HepG2 (cell line): Measurements from ENCODE around the gene MXRA8. TPM values are rescaled to one million over a fixed set of nuclear protein-coding genes. Genes with fewer than 3 reads are reported as not detected.

Source experiments
- PHF8 ChIP-seq: sonication (generic); formaldehyde crosslinking; IDR thresholded peaks from 2 replicates; pipeline ENCODE4 v1.5.0; 2020; ENCODE audit warnings: missing genetic modification reagents
- SOX6 ChIP-seq, 2 experiments: fragments of 450-650 bp in 1 of 2; sonication (generic) in 1 of 2; formaldehyde crosslinking in 1 of 2; IDR thresholded peaks; 2 replicates each; pipeline versions ENCODE4 v1.4.0 to v1.6.1; 2017 to 2020; ENCODE audit warnings: antibody characterized with exemption in 1 of 2, mild to moderate bottlenecking in 1 of 2, missing genetic modification reagents in 1 of 2
- SPEN ChIP-seq: sonication (generic); formaldehyde crosslinking; IDR thresholded peaks from 2 replicates; pipeline ENCODE4 v1.5.1; 2020; ENCODE audit warnings: low read depth, mild to moderate bottlenecking, missing genetic modification reagents
- ZFYVE20 ChIP-seq: sonication (generic); formaldehyde crosslinking; IDR thresholded peaks from 2 replicates; pipeline ENCODE4 v1.8.0; 2023; ENCODE audit warnings: low read depth, mild to moderate bottlenecking, moderate library complexity, missing genetic modification reagents, borderline replicate concordance
- ZNF225 ChIP-seq: sonication (generic); formaldehyde crosslinking; IDR thresholded peaks from 2 replicates; pipeline ENCODE4 v1.4.0; 2020; ENCODE audit warnings: mild to moderate bottlenecking, missing genetic modification reagents
- ZNF484 ChIP-seq: sonication (generic); formaldehyde crosslinking; IDR thresholded peaks from 2 replicates; pipeline ENCODE4 v1.5.1; 2020; ENCODE audit warnings: mild to moderate bottlenecking, low read depth, missing genetic modification reagents, borderline replicate concordance
- ZSCAN31 ChIP-seq: sonication (generic); formaldehyde crosslinking; IDR thresholded peaks from 2 replicates; pipeline ENCODE4 v1.5.0; 2020; ENCODE audit warnings: low read depth, mild to moderate bottlenecking, missing genetic modification reagents
- polyA plus RNA-seq, 8 experiments: library from polyadenylated mRNA; depleted of rRNA in 3 of 8; stranded (reverse) in 7 of 8; unstranded in 1 of 8; fragments of >200 nt; fragmentation: Illumina TruSeq in 4 of 8; extraction: Trizol in 4 of 8; gene quantifications; 2 replicates each; pipeline versions ENCODE4 v1.2.1 to v1.2.3, GENCODE V29; 2011 to 2016; ENCODE audit warnings: low read depth in 4 of 8, missing spikeins in 1 of 8, mixed read lengths in 1 of 8; ENCODE audit not compliant: insufficient read depth in 1 of 8
- total RNA-seq, 5 experiments: library from RNA; depleted of rRNA; stranded (reverse); fragments of >200 nt; fragmentation: Illumina TruSeq; extraction: Trizol; gene quantifications; 2 replicates each; pipeline ENCODE4 v1.2.3, GENCODE V29; 2016; ENCODE audit warnings: low read depth in 1 of 5
- TF ChIP-seq, protein P1 (sequence below): sonication (generic); formaldehyde crosslinking; IDR thresholded peaks from 2 replicates; pipeline ENCODE4 v1.5.1; 2020; ENCODE audit warnings: mild to moderate bottlenecking, missing genetic modification reagents, borderline replicate concordance
- TF ChIP-seq, protein P2 (sequence below): sonication (generic); formaldehyde crosslinking; IDR thresholded peaks from 2 replicates; pipeline ENCODE4 v1.5.0; 2020; ENCODE audit warnings: mild to moderate bottlenecking, missing genetic modification reagents, borderline replicate concordance
- TF ChIP-seq, protein P3 (sequence below), 2 experiments: sonication (generic) in 1 of 2; formaldehyde crosslinking in 1 of 2; IDR thresholded peaks; 2 replicates each; pipeline versions ENCODE4 v1.4.0 to v1.6.1; 2018 to 2020; ENCODE audit warnings: missing genetic modification reagents in 2 of 2, borderline replicate concordance in 1 of 2, low read depth in 1 of 2, mild to moderate bottlenecking in 1 of 2, missing biosample characterization in 1 of 2
- TF ChIP-seq, protein P4 (sequence below): IDR thresholded peaks from 2 replicates; pipeline ENCODE4 v1.6.1; 2018; ENCODE audit warnings: missing genetic modification reagents

MXRA8 gene
- total and polyA plus RNA-seq, 2 of the 13 experiments (the other 11 are each of a cell fraction or from before 2014, with no cell fraction given): 19.8 to 44.8 TPM

DNA sequence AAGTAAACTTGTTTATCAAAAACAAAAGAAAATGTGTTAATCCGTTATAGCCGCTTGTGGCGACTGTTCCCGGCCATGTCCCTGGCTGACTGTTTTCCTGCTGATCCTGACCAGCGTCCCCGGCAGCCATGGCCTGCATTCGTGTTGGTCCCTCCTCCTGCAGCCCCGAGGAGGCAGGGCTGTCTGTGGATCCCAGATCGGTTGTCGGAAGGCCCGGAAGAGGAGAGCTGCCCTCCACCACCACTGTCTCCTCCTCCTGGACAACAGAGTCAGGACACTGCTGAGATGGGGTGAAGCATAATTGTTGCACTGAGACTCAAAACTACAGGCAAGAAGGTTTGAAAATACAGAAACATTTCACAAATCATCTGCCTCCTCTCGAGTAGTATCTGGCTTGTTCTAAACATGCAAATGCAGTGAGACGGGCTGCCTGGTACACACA is 3.6 kb upstream of the MXRA8 start (continued):
- TF ChIP-seq, protein P1, sequence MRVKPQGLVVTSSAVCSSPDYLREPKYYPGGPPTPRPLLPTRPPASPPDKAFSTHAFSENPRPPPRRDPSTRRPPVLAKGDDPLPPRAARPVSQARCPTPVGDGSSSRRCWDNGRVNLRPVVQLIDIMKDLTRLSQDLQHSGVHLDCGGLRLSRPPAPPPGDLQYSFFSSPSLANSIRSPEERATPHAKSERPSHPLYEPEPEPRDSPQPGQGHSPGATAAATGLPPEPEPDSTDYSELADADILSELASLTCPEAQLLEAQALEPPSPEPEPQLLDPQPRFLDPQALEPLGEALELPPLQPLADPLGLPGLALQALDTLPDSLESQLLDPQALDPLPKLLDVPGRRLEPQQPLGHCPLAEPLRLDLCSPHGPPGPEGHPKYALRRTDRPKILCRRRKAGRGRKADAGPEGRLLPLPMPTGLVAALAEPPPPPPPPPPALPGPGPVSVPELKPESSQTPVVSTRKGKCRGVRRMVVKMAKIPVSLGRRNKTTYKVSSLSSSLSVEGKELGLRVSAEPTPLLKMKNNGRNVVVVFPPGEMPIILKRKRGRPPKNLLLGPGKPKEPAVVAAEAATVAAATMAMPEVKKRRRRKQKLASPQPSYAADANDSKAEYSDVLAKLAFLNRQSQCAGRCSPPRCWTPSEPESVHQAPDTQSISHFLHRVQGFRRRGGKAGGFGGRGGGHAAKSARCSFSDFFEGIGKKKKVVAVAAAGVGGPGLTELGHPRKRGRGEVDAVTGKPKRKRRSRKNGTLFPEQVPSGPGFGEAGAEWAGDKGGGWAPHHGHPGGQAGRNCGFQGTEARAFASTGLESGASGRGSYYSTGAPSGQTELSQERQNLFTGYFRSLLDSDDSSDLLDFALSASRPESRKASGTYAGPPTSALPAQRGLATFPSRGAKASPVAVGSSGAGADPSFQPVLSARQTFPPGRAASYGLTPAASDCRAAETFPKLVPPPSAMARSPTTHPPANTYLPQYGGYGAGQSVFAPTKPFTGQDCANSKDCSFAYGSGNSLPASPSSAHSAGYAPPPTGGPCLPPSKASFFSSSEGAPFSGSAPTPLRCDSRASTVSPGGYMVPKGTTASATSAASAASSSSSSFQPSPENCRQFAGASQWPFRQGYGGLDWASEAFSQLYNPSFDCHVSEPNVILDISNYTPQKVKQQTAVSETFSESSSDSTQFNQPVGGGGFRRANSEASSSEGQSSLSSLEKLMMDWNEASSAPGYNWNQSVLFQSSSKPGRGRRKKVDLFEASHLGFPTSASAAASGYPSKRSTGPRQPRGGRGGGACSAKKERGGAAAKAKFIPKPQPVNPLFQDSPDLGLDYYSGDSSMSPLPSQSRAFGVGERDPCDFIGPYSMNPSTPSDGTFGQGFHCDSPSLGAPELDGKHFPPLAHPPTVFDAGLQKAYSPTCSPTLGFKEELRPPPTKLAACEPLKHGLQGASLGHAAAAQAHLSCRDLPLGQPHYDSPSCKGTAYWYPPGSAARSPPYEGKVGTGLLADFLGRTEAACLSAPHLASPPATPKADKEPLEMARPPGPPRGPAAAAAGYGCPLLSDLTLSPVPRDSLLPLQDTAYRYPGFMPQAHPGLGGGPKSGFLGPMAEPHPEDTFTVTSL (CRISPR knock-in tag): no peak
- TF ChIP-seq ZFYVE20 (CRISPR knock-in tag) (no peak), ZSCAN31 (CRISPR knock-in tag) (no peak), SOX6 (IDR thresholded peaks at IDR 0.05) (no peak), SOX6 (CRISPR knock-in tag; IDR thresholded peaks at IDR 0.05) (no peak), SPEN (CRISPR knock-in tag) (peak; percentile 65), PHF8 (CRISPR knock-in tag) (peak; percentile 38; the same call in 1 of the 2 replicates), ZNF225 (CRISPR knock-in tag) (no peak), ZNF484 (no peak)
- TF ChIP-seq, protein P2, sequence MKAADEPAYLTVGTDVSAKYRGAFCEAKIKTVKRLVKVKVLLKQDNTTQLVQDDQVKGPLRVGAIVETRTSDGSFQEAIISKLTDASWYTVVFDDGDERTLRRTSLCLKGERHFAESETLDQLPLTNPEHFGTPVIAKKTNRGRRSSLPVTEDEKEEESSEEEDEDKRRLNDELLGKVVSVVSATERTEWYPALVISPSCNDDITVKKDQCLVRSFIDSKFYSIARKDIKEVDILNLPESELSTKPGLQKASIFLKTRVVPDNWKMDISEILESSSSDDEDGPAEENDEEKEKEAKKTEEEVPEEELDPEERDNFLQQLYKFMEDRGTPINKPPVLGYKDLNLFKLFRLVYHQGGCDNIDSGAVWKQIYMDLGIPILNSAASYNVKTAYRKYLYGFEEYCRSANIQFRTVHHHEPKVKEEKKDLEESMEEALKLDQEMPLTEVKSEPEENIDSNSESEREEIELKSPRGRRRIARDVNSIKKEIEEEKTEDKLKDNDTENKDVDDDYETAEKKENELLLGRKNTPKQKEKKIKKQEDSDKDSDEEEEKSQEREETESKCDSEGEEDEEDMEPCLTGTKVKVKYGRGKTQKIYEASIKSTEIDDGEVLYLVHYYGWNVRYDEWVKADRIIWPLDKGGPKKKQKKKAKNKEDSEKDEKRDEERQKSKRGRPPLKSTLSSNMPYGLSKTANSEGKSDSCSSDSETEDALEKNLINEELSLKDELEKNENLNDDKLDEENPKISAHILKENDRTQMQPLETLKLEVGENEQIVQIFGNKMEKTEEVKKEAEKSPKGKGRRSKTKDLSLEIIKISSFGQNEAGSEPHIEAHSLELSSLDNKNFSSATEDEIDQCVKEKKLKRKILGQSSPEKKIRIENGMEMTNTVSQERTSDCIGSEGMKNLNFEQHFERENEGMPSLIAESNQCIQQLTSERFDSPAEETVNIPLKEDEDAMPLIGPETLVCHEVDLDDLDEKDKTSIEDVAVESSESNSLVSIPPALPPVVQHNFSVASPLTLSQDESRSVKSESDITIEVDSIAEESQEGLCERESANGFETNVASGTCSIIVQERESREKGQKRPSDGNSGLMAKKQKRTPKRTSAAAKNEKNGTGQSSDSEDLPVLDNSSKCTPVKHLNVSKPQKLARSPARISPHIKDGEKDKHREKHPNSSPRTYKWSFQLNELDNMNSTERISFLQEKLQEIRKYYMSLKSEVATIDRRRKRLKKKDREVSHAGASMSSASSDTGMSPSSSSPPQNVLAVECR (CRISPR knock-in tag): peak; percentile 29; the same call in 1 of the 2 replicates
- TF ChIP-seq, protein P3, sequence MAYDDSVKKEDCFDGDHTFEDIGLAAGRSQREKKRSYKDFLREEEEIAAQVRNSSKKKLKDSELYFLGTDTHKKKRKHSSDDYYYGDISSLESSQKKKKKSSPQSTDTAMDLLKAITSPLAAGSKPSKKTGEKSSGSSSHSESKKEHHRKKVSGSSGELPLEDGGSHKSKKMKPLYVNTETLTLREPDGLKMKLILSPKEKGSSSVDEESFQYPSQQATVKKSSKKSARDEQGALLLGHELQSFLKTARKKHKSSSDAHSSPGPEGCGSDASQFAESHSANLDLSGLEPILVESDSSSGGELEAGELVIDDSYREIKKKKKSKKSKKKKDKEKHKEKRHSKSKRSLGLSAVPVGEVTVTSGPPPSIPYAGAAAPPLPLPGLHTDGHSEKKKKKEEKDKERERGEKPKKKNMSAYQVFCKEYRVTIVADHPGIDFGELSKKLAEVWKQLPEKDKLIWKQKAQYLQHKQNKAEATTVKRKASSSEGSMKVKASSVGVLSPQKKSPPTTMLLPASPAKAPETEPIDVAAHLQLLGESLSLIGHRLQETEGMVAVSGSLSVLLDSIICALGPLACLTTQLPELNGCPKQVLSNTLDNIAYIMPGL (CRISPR knock-in tag; IDR thresholded peaks at IDR 0.05; ENCODE audit: borderline replicate concordance in 1 of 2, low read depth in 1 of 2): peak; percentile 62 to 63; a peak in 3 of 4 replicates
- TF ChIP-seq, protein P4, sequence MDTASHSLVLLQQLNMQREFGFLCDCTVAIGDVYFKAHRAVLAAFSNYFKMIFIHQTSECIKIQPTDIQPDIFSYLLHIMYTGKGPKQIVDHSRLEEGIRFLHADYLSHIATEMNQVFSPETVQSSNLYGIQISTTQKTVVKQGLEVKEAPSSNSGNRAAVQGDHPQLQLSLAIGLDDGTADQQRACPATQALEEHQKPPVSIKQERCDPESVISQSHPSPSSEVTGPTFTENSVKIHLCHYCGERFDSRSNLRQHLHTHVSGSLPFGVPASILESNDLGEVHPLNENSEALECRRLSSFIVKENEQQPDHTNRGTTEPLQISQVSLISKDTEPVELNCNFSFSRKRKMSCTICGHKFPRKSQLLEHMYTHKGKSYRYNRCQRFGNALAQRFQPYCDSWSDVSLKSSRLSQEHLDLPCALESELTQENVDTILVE: no peak
